GM12878 (cell line): ENCODE results near the gene C5. TPM values are rescaled to one million over a fixed set of nuclear protein-coding genes. Genes with fewer than 3 reads are reported as not detected.
A peak's percentile ranks its signal among the peaks of the same experiment; 100 is the strongest.

Source experiments
- ATAC-seq: fragments of 200-7000 bp; cut with Tn5 transposase; 3 replicates; pipeline ENCODE4 v1.9.1; 2020; ENCODE audit warnings: mild to moderate bottlenecking, moderate library complexity
- BruUV-seq: library from RNA; stranded (reverse); fragments of 400-500 nt; replicated peaks from 2 replicates; lab custom pipeline; 2021; lab: Mats Ljungman, UMichigan
- CTCF ChIA-PET: fragments of 300-600 bp; sonication (Branson Sonifier 250); formaldehyde crosslinking; extraction: SDS; loops from one replicate; lab custom pipeline; 2021; ENCODE audit warnings: inconsistent platforms; lab: Yijun Ruan, JAX
- POLR2A ChIA-PET: fragments of 350-600 bp; formaldehyde crosslinking; extraction: SDS; loops from one replicate; lab custom pipeline; 2021; ENCODE audit warnings: inconsistent platforms; lab: Charles Lee
- RAD21 ChIA-PET: fragments of 300-600 bp; sonication (Branson Sonifier 250); formaldehyde crosslinking; loops from one replicate; lab custom pipeline; 2023; ENCODE audit warnings: antibody characterized with exemption; ENCODE audit not compliant: unreplicated experiment; lab: Charles Lee
- SMC1A ChIA-PET: fragments of 300-600 bp; sonication (Branson Sonifier 250); formaldehyde crosslinking; loops from one replicate; lab custom pipeline; 2023; ENCODE audit not compliant: unreplicated experiment, uncharacterized antibody; lab: Charles Lee
- DNase-seq: peaks from one replicate; pipeline ENCODE4 v3.0.0-alpha.2; 2011; ENCODE audit warnings: low read depth, low spot score
- FAIRE-seq: peaks from 3 replicates; lab custom pipeline; 2011; peaks lifted over from hg19 to GRCh38; lab: Jason Lieb, UNC
- H2AFZ ChIP-seq: 2 replicates; pipeline ENCODE4 v1.6.0; 2011; ENCODE audit warnings: low read depth, low read length, control low read depth; ENCODE audit not compliant: control insufficient read depth
- H3K27ac ChIP-seq: 2 replicates; pipeline ENCODE4 v1.5.1; 2011; ENCODE audit warnings: control low read depth; ENCODE audit not compliant: control insufficient read depth, insufficient read depth
- H3K27me3 ChIP-seq, 2 experiments: replicated peaks in 1 of 2; 2 replicates each; pipeline versions ENCODE4 v1.6.0 to v1.6.1; 2011; ENCODE audit warnings: low read length in 1 of 2; ENCODE audit not compliant: control insufficient read depth in 2 of 2, insufficient read depth in 2 of 2
- H3K36me3 ChIP-seq, 2 experiments: 2 replicates each; pipeline ENCODE4 v1.5.1; 2011; ENCODE audit warnings: low read length in 1 of 2; ENCODE audit not compliant: control insufficient read depth in 2 of 2, insufficient read depth in 2 of 2
- H3K4me1 ChIP-seq: 2 replicates; pipeline ENCODE4 v1.6.1; 2011; ENCODE audit warnings: mild to moderate bottlenecking, low read length, moderate library complexity, mixed read lengths; ENCODE audit not compliant: control insufficient read depth, insufficient read depth
- H3K4me2 ChIP-seq: 2 replicates; pipeline ENCODE4 v1.6.0; 2011; ENCODE audit warnings: control low read depth; ENCODE audit not compliant: control insufficient read depth, insufficient read depth
- H3K4me3 ChIP-seq: fragments of 200-600 bp; sonication (generic); 2 replicates; pipeline ENCODE4 v1.5.1; 2016
- H3K79me2 ChIP-seq: 2 replicates; pipeline ENCODE4 v1.6.0; 2011; ENCODE audit warnings: low read length; ENCODE audit not compliant: control insufficient read depth, insufficient read depth
- H3K9ac ChIP-seq: 2 replicates; pipeline ENCODE4 v1.8.0; 2011; ENCODE audit warnings: low read length, control low read depth, mixed read lengths; ENCODE audit not compliant: control insufficient read depth, insufficient read depth
- H3K9me3 ChIP-seq: replicated peaks from 3 replicates; pipeline ENCODE4 v1.5.1; 2011; ENCODE audit warnings: mild to moderate bottlenecking, low read length; ENCODE audit not compliant: control insufficient read depth, insufficient read depth
- H4K20me1 ChIP-seq: 2 replicates; pipeline ENCODE4 v1.6.0; 2011; ENCODE audit not compliant: control insufficient read depth, insufficient read depth
- CBFB ChIP-seq: IDR thresholded peaks from 2 replicates; pipeline ENCODE4 v1.6.1; 2016; ENCODE audit warnings: antibody characterized with exemption, low read depth
- CBX3 ChIP-seq: fragments of 200-600 bp; sonication (generic); IDR thresholded peaks from 2 replicates; pipeline ENCODE4 v1.6.1; 2016; ENCODE audit warnings: low read depth, borderline replicate concordance
- CREM ChIP-seq: IDR thresholded peaks from 2 replicates; pipeline ENCODE4 v1.6.1; 2014; ENCODE audit warnings: antibody characterized with exemption, low read depth
- EGR1 ChIP-seq, 2 experiments: IDR thresholded peaks; 1 replicate in 1 of 2; 2 replicates in 1 of 2; pipeline ENCODE4 v1.6.1; 2011 to 2012; ENCODE audit warnings: low read depth in 2 of 2, low read length in 2 of 2, borderline replicate concordance in 1 of 2, mild to moderate bottlenecking in 1 of 2, moderate library complexity in 1 of 2
- IKZF1 ChIP-seq: fragments of 450-650 bp; conservative IDR thresholded peaks from 2 replicates; pipeline ENCODE4 v1.6.1; 2017; ENCODE audit warnings: antibody characterized with exemption, mild to moderate bottlenecking
- IKZF2 ChIP-seq, 2 experiments: fragments of 450-650 bp; IDR thresholded peaks; 2 replicates each; pipeline ENCODE4 v1.6.1; 2017; ENCODE audit warnings: mild to moderate bottlenecking in 2 of 2, moderate library complexity in 2 of 2
- NBN ChIP-seq: fragments of 450-650 bp; IDR thresholded peaks from 2 replicates; pipeline ENCODE4 v1.6.1; 2016
- POLR2AphosphoS2 ChIP-seq: IDR thresholded peaks from 2 replicates; pipeline ENCODE4 v1.6.1; 2011; ENCODE audit warnings: low read depth, mild to moderate bottlenecking, low read length, improper control_type of control experiment, moderate library complexity
- POU2F2 ChIP-seq: IDR thresholded peaks from 3 replicates; pipeline ENCODE4 v1.6.1; 2011; ENCODE audit warnings: low read depth, mild to moderate bottlenecking, low read length, borderline replicate concordance
- SREBF2 ChIP-seq: IDR thresholded peaks from 2 replicates; pipeline ENCODE4 v1.6.1; 2012; ENCODE audit warnings: mild to moderate bottlenecking, low read length
- WGBS: methylation state at CpG from one replicate; pipeline ENCODE4 v1.1.6; 2016; ENCODE audit warnings: low lambda C conversion rate; ENCODE audit not compliant: insufficient replicate concordance, insufficient coverage; ENCODE audit errors: missing lambda C conversion rate; 5-methylcytosine and 5-hydroxymethylcytosine counted together
- in situ Hi-C: fragments of 300-500 bp; cut with MboI; formaldehyde crosslinking; loops from 9 replicates; pipeline ENCODE4 v1.14.3; 2018; ENCODE audit warnings: mixed read lengths
- intact Hi-C: fragments of 100-400 bp; cut with micrococcal nuclease; formaldehyde crosslinking; loops from one replicate; pipeline ENCODE4 v1.14.2; 2022; ENCODE audit not compliant: unreplicated experiment
- polyA plus RNA-seq, 11 experiments: library from polyadenylated mRNA; depleted of rRNA in 4 of 11; unstranded in 6 of 11; stranded (reverse) in 5 of 11; fragments of >200 nt; fragmentation: Nextera tagmentation in 4 of 11; fragmentation: Illumina TruSeq in 1 of 11; extraction: Ambion mirVana in 4 of 11; extraction: Trizol in 1 of 11; gene quantifications; 1 replicate in 1 of 11; 2 replicates in 10 of 11; pipeline versions ENCODE4 v1.2.1 to v1.2.3, GENCODE V29; 2011 to 2016; ENCODE audit warnings: inconsistent platforms in 2 of 11, missing spikeins in 2 of 11, low read depth in 1 of 11
- total RNA-seq, 4 experiments: library from RNA; depleted of rRNA in 3 of 4; stranded (reverse); fragments of >200 nt in 3 of 4; fragmentation: Illumina TruSeq in 1 of 4; extraction: Trizol in 1 of 4; gene quantifications; 2 replicates each; pipeline versions ENCODE4 v1.2.1 to v1.2.3, GENCODE V29; 2013 to 2021
- TF ChIP-seq, protein P1 (sequence below): IDR thresholded peaks from 2 replicates; pipeline ENCODE4 v1.6.1; 2012; ENCODE audit warnings: low read depth, low read length, improper control_type of control experiment
- TF ChIP-seq, protein P2 (sequence below): fragments of 450-650 bp; conservative IDR thresholded peaks from 2 replicates; pipeline ENCODE4 v1.6.1; 2017; ENCODE audit warnings: mild to moderate bottlenecking, moderate library complexity
- TF ChIP-seq, protein P3 (sequence below): IDR thresholded peaks from 2 replicates; pipeline ENCODE4 v1.6.1; 2012; ENCODE audit warnings: mild to moderate bottlenecking, low read depth, low read length

The C5 gene
- total and polyA plus RNA-seq, 10 of the 15 experiments (the other 5 are each of a cell fraction or from before 2014, with no cell fraction given), result 0.39 to 2.2 (median 1.2) TPM

DNA sequence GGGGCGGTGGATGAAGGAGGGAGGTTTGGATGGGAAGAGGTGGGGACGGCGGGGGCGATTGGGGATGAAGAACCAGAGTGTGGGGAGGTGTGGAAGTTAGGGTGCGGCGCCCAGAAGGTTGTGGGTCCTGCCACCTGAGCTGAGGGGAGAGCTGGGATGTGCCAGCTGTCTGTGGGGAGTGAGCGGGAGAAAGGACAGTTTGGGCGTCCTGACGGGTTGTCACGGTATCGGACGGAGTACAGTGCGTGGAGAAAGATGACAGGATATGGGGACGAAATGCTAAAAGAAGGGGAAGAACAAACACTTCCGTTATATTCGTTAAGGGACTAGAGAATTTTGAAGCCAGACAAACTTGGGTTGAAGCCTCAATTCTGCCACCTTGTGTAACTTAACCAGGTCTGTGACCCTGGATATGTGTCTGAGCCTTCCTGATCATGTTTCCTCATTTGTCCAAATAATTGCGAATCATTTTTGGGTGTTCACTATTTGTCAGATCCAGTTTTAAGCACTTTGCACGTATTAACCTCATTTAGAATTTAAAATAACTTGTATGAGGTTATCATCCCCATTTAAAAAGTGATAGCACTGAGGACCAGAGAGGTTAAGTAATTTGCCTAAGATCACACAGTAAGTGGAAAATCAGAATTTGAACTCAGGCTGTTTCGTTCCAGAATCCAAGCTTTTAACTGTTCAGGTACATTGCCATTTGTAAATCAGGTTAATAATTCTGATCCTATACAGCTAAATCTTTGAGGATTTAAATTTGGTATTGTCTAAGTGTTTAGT, 25.4 kb upstream of the C5 start (continued):
- TF ChIP-seq, protein P1, sequence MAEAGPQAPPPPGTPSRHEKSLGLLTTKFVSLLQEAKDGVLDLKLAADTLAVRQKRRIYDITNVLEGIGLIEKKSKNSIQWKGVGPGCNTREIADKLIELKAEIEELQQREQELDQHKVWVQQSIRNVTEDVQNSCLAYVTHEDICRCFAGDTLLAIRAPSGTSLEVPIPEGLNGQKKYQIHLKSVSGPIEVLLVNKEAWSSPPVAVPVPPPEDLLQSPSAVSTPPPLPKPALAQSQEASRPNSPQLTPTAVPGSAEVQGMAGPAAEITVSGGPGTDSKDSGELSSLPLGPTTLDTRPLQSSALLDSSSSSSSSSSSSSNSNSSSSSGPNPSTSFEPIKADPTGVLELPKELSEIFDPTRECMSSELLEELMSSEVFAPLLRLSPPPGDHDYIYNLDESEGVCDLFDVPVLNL, result no peak

DNA sequence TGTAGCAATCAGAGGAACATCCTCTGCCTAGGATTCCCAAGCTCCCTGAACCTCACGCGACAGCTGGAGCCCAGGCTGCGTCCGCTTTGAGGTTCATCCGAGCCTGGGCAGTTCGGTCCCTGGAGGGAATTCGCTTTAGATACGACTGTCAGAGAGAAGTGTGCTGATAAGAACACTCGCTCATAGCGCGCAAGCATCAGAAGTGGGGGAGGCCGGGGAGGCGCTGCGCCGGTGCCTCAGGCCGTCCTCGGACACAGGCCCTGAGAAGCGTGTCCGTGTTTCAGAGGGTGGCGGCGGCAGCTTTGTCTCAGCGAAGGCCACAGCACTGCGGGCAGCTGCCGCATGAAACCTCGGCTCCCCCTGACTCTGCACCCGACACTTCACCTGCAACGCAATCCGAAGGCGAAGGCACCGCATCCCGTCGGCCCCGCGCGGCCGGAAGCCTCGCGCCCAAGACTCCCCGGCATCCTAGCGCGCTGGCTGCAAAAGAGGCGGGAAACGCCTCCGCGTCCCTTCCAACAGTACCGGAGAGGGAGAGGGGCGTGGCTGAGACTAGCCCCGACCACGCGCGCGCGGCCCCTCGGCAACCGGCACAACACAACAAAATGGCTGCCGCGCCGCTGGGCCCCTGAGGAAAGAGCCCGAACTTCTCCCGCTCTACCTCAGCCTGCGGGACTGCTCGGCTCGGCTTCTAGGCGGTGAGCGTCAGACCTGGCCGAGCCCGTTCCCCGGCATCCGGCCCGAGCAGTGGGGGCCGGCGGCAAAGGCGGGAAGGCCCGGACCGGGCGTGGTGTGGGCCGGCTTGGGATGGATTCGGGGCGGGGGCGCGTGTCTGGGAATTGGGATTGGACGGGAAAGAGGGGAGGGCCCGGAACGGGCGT, 24.5 kb upstream of the C5 start, which contains the start of gene CNTRL:
Gene CNTRL (plus strand): TSS at position 586 of the 881 bp plus-strand sequence. CDS start 13,372 bp downstream, outside the sequence.
- no peaks in the 10 kb centered on the region for H3K27me3 ChIP-seq
- peak within 1 kb of the TSS; percentile 91 for H3K4me3 ChIP-seq
- intact Hi-C loops, result loop anchor here (5.0 kb wide), 2 partner anchors 48 to 142 kb away; no protein-coding TSS in a partner anchor
- WGBS, result under 1% methylated on average over 65 of the region's 85 CpGs
- in situ Hi-C loops, result no loop called here
- peak within 1 kb of the TSS; percentile 98 for H3K9ac ChIP-seq
- ChIA-PET CTCF (no interaction called here), POLR2A (interaction anchor here (0.6 to 2.0 kb wide), 4 partner anchors 9 to 47 kb away, joined by 3 to 5 read pairs (median 4); no protein-coding TSS in a partner anchor), RAD21 (interaction anchor here (1.5 kb wide), 1 partner anchor 83 kb away, joined by 3 read pairs; no protein-coding TSS in a partner anchor), SMC1A (interaction anchor here (1.4 to 8.9 kb wide), 4 partner anchors 13 to 93 kb away, joined by 4 to 66 read pairs (median 6); no protein-coding TSS in a partner anchor)
- no peaks in the 10 kb centered on the region for H3K36me3 ChIP-seq
- peak within 1 kb of the TSS; percentile 98 for H3K27ac ChIP-seq
- no peaks in the 10 kb centered on the region; the same call in 2 of the 3 replicates for H3K9me3 ChIP-seq
- peak; percentile 7 for FAIRE-seq
- H3K79me2 ChIP-seq, result peaks cover 42% of the 10 kb centered on the region
- H3K4me2 ChIP-seq, result peak within 1 kb of the TSS; percentile 97
- ATAC-seq, result peak; percentile 84
- H4K20me1 ChIP-seq, result no peaks in the 10 kb centered on the region
- TSS peak; percentile 96 for BruUV-seq
- peaks cover 29% of the 10 kb centered on the region for H3K4me1 ChIP-seq
- DNase-seq, result peak; percentile 62
- H2AFZ ChIP-seq, result peak within 1 kb of the TSS; percentile 94
- TF ChIP-seq CBFB, result peak; percentile 37
- TF ChIP-seq, protein P2, sequence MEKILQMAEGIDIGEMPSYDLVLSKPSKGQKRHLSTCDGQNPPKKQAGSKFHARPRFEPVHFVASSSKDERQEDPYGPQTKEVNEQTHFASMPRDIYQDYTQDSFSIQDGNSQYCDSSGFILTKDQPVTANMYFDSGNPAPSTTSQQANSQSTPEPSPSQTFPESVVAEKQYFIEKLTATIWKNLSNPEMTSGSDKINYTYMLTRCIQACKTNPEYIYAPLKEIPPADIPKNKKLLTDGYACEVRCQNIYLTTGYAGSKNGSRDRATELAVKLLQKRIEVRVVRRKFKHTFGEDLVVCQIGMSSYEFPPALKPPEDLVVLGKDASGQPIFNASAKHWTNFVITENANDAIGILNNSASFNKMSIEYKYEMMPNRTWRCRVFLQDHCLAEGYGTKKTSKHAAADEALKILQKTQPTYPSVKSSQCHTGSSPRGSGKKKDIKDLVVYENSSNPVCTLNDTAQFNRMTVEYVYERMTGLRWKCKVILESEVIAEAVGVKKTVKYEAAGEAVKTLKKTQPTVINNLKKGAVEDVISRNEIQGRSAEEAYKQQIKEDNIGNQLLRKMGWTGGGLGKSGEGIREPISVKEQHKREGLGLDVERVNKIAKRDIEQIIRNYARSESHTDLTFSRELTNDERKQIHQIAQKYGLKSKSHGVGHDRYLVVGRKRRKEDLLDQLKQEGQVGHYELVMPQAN, result peak; percentile 79
- peak; percentile 24 for TF ChIP-seq NBN
- TF ChIP-seq, protein P3, sequence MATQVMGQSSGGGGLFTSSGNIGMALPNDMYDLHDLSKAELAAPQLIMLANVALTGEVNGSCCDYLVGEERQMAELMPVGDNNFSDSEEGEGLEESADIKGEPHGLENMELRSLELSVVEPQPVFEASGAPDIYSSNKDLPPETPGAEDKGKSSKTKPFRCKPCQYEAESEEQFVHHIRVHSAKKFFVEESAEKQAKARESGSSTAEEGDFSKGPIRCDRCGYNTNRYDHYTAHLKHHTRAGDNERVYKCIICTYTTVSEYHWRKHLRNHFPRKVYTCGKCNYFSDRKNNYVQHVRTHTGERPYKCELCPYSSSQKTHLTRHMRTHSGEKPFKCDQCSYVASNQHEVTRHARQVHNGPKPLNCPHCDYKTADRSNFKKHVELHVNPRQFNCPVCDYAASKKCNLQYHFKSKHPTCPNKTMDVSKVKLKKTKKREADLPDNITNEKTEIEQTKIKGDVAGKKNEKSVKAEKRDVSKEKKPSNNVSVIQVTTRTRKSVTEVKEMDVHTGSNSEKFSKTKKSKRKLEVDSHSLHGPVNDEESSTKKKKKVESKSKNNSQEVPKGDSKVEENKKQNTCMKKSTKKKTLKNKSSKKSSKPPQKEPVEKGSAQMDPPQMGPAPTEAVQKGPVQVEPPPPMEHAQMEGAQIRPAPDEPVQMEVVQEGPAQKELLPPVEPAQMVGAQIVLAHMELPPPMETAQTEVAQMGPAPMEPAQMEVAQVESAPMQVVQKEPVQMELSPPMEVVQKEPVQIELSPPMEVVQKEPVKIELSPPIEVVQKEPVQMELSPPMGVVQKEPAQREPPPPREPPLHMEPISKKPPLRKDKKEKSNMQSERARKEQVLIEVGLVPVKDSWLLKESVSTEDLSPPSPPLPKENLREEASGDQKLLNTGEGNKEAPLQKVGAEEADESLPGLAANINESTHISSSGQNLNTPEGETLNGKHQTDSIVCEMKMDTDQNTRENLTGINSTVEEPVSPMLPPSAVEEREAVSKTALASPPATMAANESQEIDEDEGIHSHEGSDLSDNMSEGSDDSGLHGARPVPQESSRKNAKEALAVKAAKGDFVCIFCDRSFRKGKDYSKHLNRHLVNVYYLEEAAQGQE, result no peak
- no peak for TF ChIP-seq SREBF2
- TF ChIP-seq CREM, result peak; percentile 47; the same call in 1 of the 2 replicates
- no peak for TF ChIP-seq CBX3
- peak; percentile 94 for TF ChIP-seq IKZF1
- TF ChIP-seq POU2F2, result peak; percentile 19; the same call in 1 of the 3 replicates
- peak; percentile 67 for TF ChIP-seq POLR2AphosphoS2
- TF ChIP-seq EGR1 (IDR thresholded peaks at IDR 0.05; ENCODE audit: borderline replicate concordance in 1 of 2, low read depth in 2 of 2, low read length in 2 of 2), result peak in 1 of 2 experiments; percentile 94; a peak in 2 of 3 replicates
- TF ChIP-seq IKZF2 (IDR thresholded peaks at IDR 0.05), result peak; percentile 89
